Measurements from ENCODE around the gene DNM2. TPM values are rescaled to one million over a fixed set of nuclear protein-coding genes. Genes with fewer than 3 reads are reported as not detected.
A peak's percentile ranks its signal among the peaks of the same experiment; 100 is the strongest.

DNM2 gene
- polyA plus RNA-seq, 2 of the 4 experiments (the other 2 are of a cell fraction) = 32.9 to 58.5 TPM

- ChIA-PET CTCF (interaction anchor here (1.5 kb wide), 1 partner anchor 12 kb away, joined by 3 read pairs; no protein-coding TSS in a partner anchor), POLR2A (no interaction called here)
- peaks cover 14% of the 10 kb centered on the region for H3K4me1 ChIP-seq
- no peak for FAIRE-seq
- peak in 1 of 2 experiments; percentile 39 for DNase-seq (ENCODE audit: low read depth in 1 of 2, low spot score in 1 of 2)
- no peaks in the 10 kb centered on the region for H3K9me3 ChIP-seq
- H3K27ac ChIP-seq = peak overlapping the region in 1 of 2 experiments; percentile 13; a peak in 1 of 6 replicates
- no peak overlapping the region for H3K4me2 ChIP-seq
- no peak for TF ChIP-seq HDAC2 (IDR thresholded peaks at IDR 0.05)
- ATAC-seq = peak; percentile 13 to 36; a peak in 3 of 6 replicates
- WGBS (ENCODE audit: missing lambda C conversion rate) = 72% methylated on average over 10 of the region's 10 CpGs
- H3K4me3 ChIP-seq = no peak overlapping the region
These were observed 91.2 kb downstream of the DNM2 start for GRCh38 chr19:10808937-10809649.

GRCh38 chr19:10809651-10810285 lies 91.9 kb downstream of the DNM2 start:
- ChIA-PET POLR2A (no interaction called here), CTCF (interaction anchor here (1.5 kb wide), 1 partner anchor 11 kb away, joined by 3 read pairs; no protein-coding TSS in a partner anchor)

GRCh38 chr19:10811391-10812111 lies 93.7 kb downstream of the DNM2 start:
- no peak for TF ChIP-seq NR3C1 (IDR thresholded peaks at IDR 0.05)
- TF ChIP-seq FOSL2 (IDR thresholded peaks at IDR 0.05) = no peak
- no peak for TF ChIP-seq FOSL2 (CRISPR knock-in tag; IDR thresholded peaks at IDR 0.05)
- no peak for TF ChIP-seq E2F6 (IDR thresholded peaks at IDR 0.05; ENCODE audit: borderline replicate concordance, low read depth)
- TF ChIP-seq HOXB5 (CRISPR knock-in tag; IDR thresholded peaks at IDR 0.05) = no peak
- no peak for TF ChIP-seq TFCP2L1 (CRISPR knock-in tag; IDR thresholded peaks at IDR 0.05)
- TF ChIP-seq EP300 (IDR thresholded peaks at IDR 0.05) = no peak
- TF ChIP-seq EHF (CRISPR knock-in tag; IDR thresholded peaks at IDR 0.05) = no peak
- TF ChIP-seq GATA3 (IDR thresholded peaks at IDR 0.05; ENCODE audit: borderline replicate concordance) = no peak
- no peak for TF ChIP-seq HDAC2 (IDR thresholded peaks at IDR 0.05)
- no peak for TF ChIP-seq CBX8 (IDR thresholded peaks at IDR 0.05)
- TF ChIP-seq MAFK (IDR thresholded peaks at IDR 0.05; ENCODE audit: partially characterized antibody) = no peak
- TF ChIP-seq RNF2 (IDR thresholded peaks at IDR 0.05; ENCODE audit: borderline replicate concordance, low read depth) = no peak
- no peak for TF ChIP-seq HOXA7 (CRISPR knock-in tag; IDR thresholded peaks at IDR 0.05)
- ChIA-PET CTCF (interaction anchor here (1.5 kb wide), 2 partner anchors 94 to 105 kb away, joined by 3 to 5 read pairs; partner anchors contain the start of gene DNM2), POLR2A (interaction anchor here (0.6 kb wide), 1 partner anchor 139 kb away, joined by 10 read pairs; no protein-coding TSS in a partner anchor)
- Histone ChIP-seq H3K4me1 (peaks cover 14% of the 10 kb centered on the region), H3K9me3 (no peaks in the 10 kb centered on the region), H3K27ac (peak overlapping the region in 1 of 2 experiments; percentile 90; a peak in 3 of 6 replicates), H3K4me2 (no peak overlapping the region), H3K4me3 (no peak overlapping the region)
- ATAC-seq (no peak), FAIRE-seq (no peak), DNase-seq (ENCODE audit: low read depth in 1 of 2, low spot score in 1 of 2) (no peak)
- WGBS (ENCODE audit: missing lambda C conversion rate) = 98% methylated on average over 7 of the region's 17 CpGs

More at GRCh38 chr19:10809651-10810285, 91.9 kb downstream of the DNM2 start:
- no peak for FAIRE-seq
- Histone ChIP-seq H3K9me3 (no peaks in the 10 kb centered on the region), H3K27ac (peak overlapping the region in 1 of 2 experiments; percentile 13; a peak in 1 of 6 replicates), H3K4me3 (no peak overlapping the region), H3K4me2 (no peak overlapping the region), H3K4me1 (peaks cover 14% of the 10 kb centered on the region)
- DNase-seq (ENCODE audit: low read depth in 1 of 2, low spot score in 1 of 2) = no peak
- no peak for TF ChIP-seq BHLHE40 (IDR thresholded peaks at IDR 0.05; ENCODE audit: low read depth, low read length)
- TF ChIP-seq KDM1A (IDR thresholded peaks at IDR 0.05; ENCODE audit: low read depth) = no peak
- TF ChIP-seq HDAC2 (IDR thresholded peaks at IDR 0.05) = no peak
- no peak for TF ChIP-seq MAFK (IDR thresholded peaks at IDR 0.05; ENCODE audit: partially characterized antibody)
- no peak for TF ChIP-seq PHF8 (IDR thresholded peaks at IDR 0.05; ENCODE audit: borderline replicate concordance, low read depth)
- no peak; a peak in 1 of 6 replicates for ATAC-seq
- WGBS (ENCODE audit: missing lambda C conversion rate) = 94% methylated on average over 9 of the region's 15 CpGs

- TF ChIP-seq USF2 (IDR thresholded peaks at IDR 0.05) = no peak
- TF ChIP-seq HOXB13 (CRISPR knock-in tag; IDR thresholded peaks at IDR 0.05; ENCODE audit: low read depth) = no peak
- no peak for TF ChIP-seq KDM1A (IDR thresholded peaks at IDR 0.05; ENCODE audit: low read depth)
- TF ChIP-seq CTCF (IDR thresholded peaks at IDR 0.05) = no peak
- no peak for TF ChIP-seq ELK1 (IDR thresholded peaks at IDR 0.05; ENCODE audit: low read depth, low read length)
- TF ChIP-seq CBX2 (IDR thresholded peaks at IDR 0.05; ENCODE audit: borderline replicate concordance, low read depth) = no peak
- no peak for TF ChIP-seq PHF8 (IDR thresholded peaks at IDR 0.05; ENCODE audit: borderline replicate concordance, low read depth)
- no peak for TF ChIP-seq ZFP36 (IDR thresholded peaks at IDR 0.05; ENCODE audit: borderline replicate concordance, partially characterized antibody)
- TF ChIP-seq TFCP2L1 (CRISPR knock-in tag; IDR thresholded peaks at IDR 0.05) = no peak
- ATAC-seq (no peak), FAIRE-seq (no peak), DNase-seq (ENCODE audit: low read depth in 1 of 2, low spot score in 1 of 2) (no peak)
- peak overlapping the region; percentile 80 to 90; a peak in 5 of 6 replicates for H3K27ac ChIP-seq
- CTCF ChIA-PET = interaction anchor here (1.5 kb wide), 2 partner anchors 95 to 105 kb away, joined by 3 to 5 read pairs; partner anchors contain the start of gene DNM2
- peaks cover 14% of the 10 kb centered on the region for H3K4me1 ChIP-seq
- no peaks in the 10 kb centered on the region for H3K9me3 ChIP-seq
- H3K4me3 ChIP-seq = no peak overlapping the region
- H3K4me2 ChIP-seq = no peak overlapping the region
- POLR2A ChIA-PET = interaction anchor here (0.6 kb wide), 1 partner anchor 138 kb away, joined by 10 read pairs; no protein-coding TSS in a partner anchor
- 91% methylated on average over 14 of the region's 19 CpGs for WGBS (ENCODE audit: missing lambda C conversion rate)
These were observed 94.3 kb downstream of the DNM2 start for GRCh38 chr19:10812196-10812595.
